Uterus (tissue), 4 donors: ENCODE data around the gene UPK1A. TPM values are rescaled to one million over a fixed set of nuclear protein-coding genes. Genes with fewer than 3 reads are reported as not detected.

Experiments used
- DNase-seq, 2 donors: peaks; one replicate each; pipeline ENCODE4 v3.0.0-alpha.2; 2019 to 2020
- H3K27ac ChIP-seq, 2 donors: fragments of 200-600 bp; sonication (generic); 1 replicate in 1 of 2; 2 replicates in 1 of 2; pipeline ENCODE4 v1.5.1; 2016 to 2018
- H3K27me3 ChIP-seq, 2 donors: fragments of 200-600 bp; sonication (generic); one replicate each; pipeline ENCODE4 v1.5.1; 2018 to 2019; ENCODE audit warnings: control low read depth in 1 of 2
- H3K36me3 ChIP-seq, 2 donors: fragments of 200-600 bp; sonication (generic); one replicate each; pipeline ENCODE4 v1.5.1; 2019; ENCODE audit warnings: control low read depth in 1 of 2
- H3K4me1 ChIP-seq, 2 donors: fragments of 200-600 bp; sonication (generic); one replicate each; pipeline ENCODE4 v1.5.1; 2018 to 2019; ENCODE audit warnings: control low read depth in 1 of 2
- H3K4me3 ChIP-seq, 2 donors: fragments of 200-600 bp; sonication (generic); 1 replicate in 1 of 2; 2 replicates in 1 of 2; pipeline ENCODE4 v1.5.1; 2018 to 2019; ENCODE audit warnings: mild to moderate bottlenecking in 1 of 2
- H3K9me3 ChIP-seq, 2 donors: fragments of 200-600 bp; sonication (generic); one replicate each; pipeline ENCODE4 v1.5.1; 2019; ENCODE audit warnings: control low read depth in 1 of 2
- CTCF ChIP-seq, 4 experiments: fragments of 200-600 bp in 2 of 4; fragments of 450-650 bp in 2 of 4; sonication (generic) in 2 of 4; IDR thresholded peaks; one replicate each; pipeline ENCODE4 v1.5.1; 2016 to 2019; ENCODE audit warnings: antibody characterized with exemption in 4 of 4, mild to moderate bottlenecking in 2 of 4, moderate library complexity in 1 of 4
- POLR2A ChIP-seq, 2 donors: fragments of 450-650 bp; IDR thresholded peaks; one replicate each; pipeline ENCODE4 v1.6.1; 2016; ENCODE audit warnings: antibody characterized with exemption in 2 of 2, mild to moderate bottlenecking in 1 of 2, moderate library complexity in 1 of 2
- intact Hi-C: fragments of 100-400 bp; cut with DNase I; formaldehyde crosslinking; loops from one replicate; pipeline ENCODE4 v1.15.1; 2023; ENCODE audit warnings: low total_unique reads
- total RNA-seq, 4 donors: library from RNA; depleted of rRNA in 3 of 4; stranded (reverse); fragments of >200 nt in 3 of 4; gene quantifications; one replicate each; pipeline versions ENCODE4 v1.1.0 to v1.2.4, GENCODE V29; 2014 to 2023
- donor health status: DM: yes; HTN: yes; CAD: no.

The UPK1A gene
- total RNA-seq, 4 donors from 2014 or later = 0.91 TPM; not detected in 3

GRCh38 chr19:35724560-35724959 is 58.2 kb downstream of the UPK1A start:
- H3K27ac ChIP-seq = no peak overlapping the region
- no peak for DNase-seq
- H3K9me3 ChIP-seq = no peaks in the 10 kb centered on the region
- H3K27me3 ChIP-seq = no peaks in the 10 kb centered on the region
- H3K4me1 ChIP-seq = no peaks in the 10 kb centered on the region
- no peak for TF ChIP-seq POLR2A (IDR thresholded peaks at IDR 0.05)
- TF ChIP-seq CTCF (IDR thresholded peaks at IDR 0.05) = no peak
- H3K4me3 ChIP-seq = no peak overlapping the region
- H3K36me3 ChIP-seq = no peaks in the 10 kb centered on the region
- intact Hi-C loops = no loop called here

GRCh38 chr19:35725216-35725861 is 59.0 kb downstream of the UPK1A start:
- H3K36me3 ChIP-seq = no peaks in the 10 kb centered on the region
- H3K4me1 ChIP-seq = no peaks in the 10 kb centered on the region
- intact Hi-C loops = no loop called here
- no peaks in the 10 kb centered on the region for H3K9me3 ChIP-seq
- no peak overlapping the region for H3K4me3 ChIP-seq
- H3K27me3 ChIP-seq = no peaks in the 10 kb centered on the region
- TF ChIP-seq POLR2A (IDR thresholded peaks at IDR 0.05) = no peak
- TF ChIP-seq CTCF (IDR thresholded peaks at IDR 0.05) = no peak
- no peak for DNase-seq
- H3K27ac ChIP-seq = no peak overlapping the region

- DNase-seq = no peak
- H3K27ac ChIP-seq = no peak overlapping the region
Measured at GRCh38 chr19:35727053-35727955, 61.0 kb downstream of the UPK1A start.

More at GRCh38 chr19:35727053-35727955, 61.0 kb downstream of the UPK1A start:
- TF ChIP-seq POLR2A (IDR thresholded peaks at IDR 0.05) (no peak), CTCF (IDR thresholded peaks at IDR 0.05) (no peak)
- Histone ChIP-seq H3K27me3 (no peaks in the 10 kb centered on the region), H3K4me3 (no peak overlapping the region), H3K4me1 (no peaks in the 10 kb centered on the region), H3K36me3 (no peaks in the 10 kb centered on the region), H3K9me3 (no peaks in the 10 kb centered on the region)
- intact Hi-C loops = no loop called here

Other genes starting within 250 kb of the UPK1A start
- gene FFAR2, start 218.3 kb upstream of the UPK1A start, total RNA-seq = under 1 TPM in 2 of 4 donors, not detected in 2; 0.21 TPM
- gene KRTDAP, start 176.1 kb upstream of the UPK1A start, total RNA-seq = not detected
- 10 to 100 TPM in 3 of 4 donors, 1 to 10 TPM in 1; 4.4 to 73.7 (median 39.5) TPM for gene DMKN, start 152.9 kb upstream of the UPK1A start, total RNA-seq
- gene SBSN, start 138.2 kb upstream of the UPK1A start, total RNA-seq = under 1 TPM in 1 of 4 donors, not detected in 3; 0.37 TPM
- not detected for gene GAPDHS, start 133.1 kb upstream of the UPK1A start, total RNA-seq
- gene TMEM147, start 120.9 kb upstream of the UPK1A start, total RNA-seq = 100 to 1,000 TPM in 1 of 4 donors, 10 to 100 TPM in 3; 34.6 to 111 (median 50.0) TPM
- gene ATP4A, start 102.9 kb upstream of the UPK1A start, total RNA-seq = under 1 TPM in 1 of 4 donors, not detected in 3; 0.14 TPM
- not detected for gene PMIS2, start 80.3 kb upstream of the UPK1A start, total RNA-seq
- gene HAUS5, start 53.8 kb upstream of the UPK1A start, total RNA-seq = 10 to 100 TPM in 3 of 4 donors, 1 to 10 TPM in 1; 6.1 to 37.9 (median 17.7) TPM
- gene RBM42, start 37.5 kb upstream of the UPK1A start, total RNA-seq = 10 to 100 TPM; 23.8 to 60.0 (median 31.5) TPM
- 1 to 10 TPM in 1 of 4 donors, under 1 TPM in 1, not detected in 2; 0.48 to 1.6 TPM for gene ETV2, start 24.8 kb upstream of the UPK1A start, total RNA-seq
- gene COX6B1, start 18.2 kb upstream of the UPK1A start, total RNA-seq = 100 to 1,000 TPM in 3 of 4 donors, 10 to 100 TPM in 1; 47.4 to 344 (median 208) TPM
- gene ZBTB32, start 38.0 kb downstream of the UPK1A start, total RNA-seq = not detected
- 10 to 100 TPM in 3 of 4 donors, 1 to 10 TPM in 1; 5.0 to 60.8 (median 16.8) TPM for gene KMT2B, start 51.5 kb downstream of the UPK1A start, total RNA-seq
- 1 to 10 TPM in 3 of 4 donors, under 1 TPM in 1; 0.77 to 5.3 (median 2.2) TPM for gene IGFLR1, start 75.9 kb downstream of the UPK1A start, total RNA-seq
- gene U2AF1L4, start 78.9 kb downstream of the UPK1A start, total RNA-seq = 100 to 1,000 TPM in 1 of 4 donors, 10 to 100 TPM in 2, 1 to 10 TPM in 1; 6.5 to 116 (median 19.5) TPM
- 10 to 100 TPM in 3 of 4 donors, 1 to 10 TPM in 1; 5.3 to 37.3 (median 18.8) TPM for gene PSENEN, start 79.1 kb downstream of the UPK1A start, total RNA-seq
- gene LIN37, start 82.1 kb downstream of the UPK1A start, total RNA-seq = 10 to 100 TPM in 3 of 4 donors, 1 to 10 TPM in 1; 6.8 to 31.6 (median 16.9) TPM
- 100 to 1,000 TPM in 3 of 4 donors, 10 to 100 TPM in 1; 24.5 to 217 (median 134) TPM for gene HSPB6, start 90.5 kb downstream of the UPK1A start, total RNA-seq
- gene PROSER3, start 91.7 kb downstream of the UPK1A start, total RNA-seq = 10 to 100 TPM in 1 of 4 donors, 1 to 10 TPM in 3; 1.0 to 52.6 (median 4.1) TPM
- 10 to 100 TPM in 2 of 4 donors, 1 to 10 TPM in 1, under 1 TPM in 1; 0.26 to 43.4 (median 8.9) TPM for gene ARHGAP33, start 109.0 kb downstream of the UPK1A start, total RNA-seq
- gene PRODH2, start 146.3 kb downstream of the UPK1A start, total RNA-seq = not detected
- under 1 TPM in 1 of 4 donors, not detected in 3; 0.14 TPM for gene NPHS1, start 186.0 kb downstream of the UPK1A start, total RNA-seq
- gene KIRREL2, start 190.4 kb downstream of the UPK1A start, total RNA-seq = 1 to 10 TPM in 1 of 4 donors, under 1 TPM in 1, not detected in 2; 0.55 to 2.8 TPM
- gene APLP1, start 202.1 kb downstream of the UPK1A start, total RNA-seq = 10 to 100 TPM in 1 of 4 donors, 1 to 10 TPM in 1, not detected in 2; 6.1 to 16.2 TPM
- 10 to 100 TPM in 2 of 4 donors, 1 to 10 TPM in 2; 4.4 to 18.2 (median 9.5) TPM for gene NFKBID, start 234.0 kb downstream of the UPK1A start, total RNA-seq
- gene HCST, start 236.0 kb downstream of the UPK1A start, total RNA-seq = 10 to 100 TPM in 1 of 4 donors, 1 to 10 TPM in 2, not detected in 1; 1.6 to 47.1 (median 4.5) TPM
- 10 to 100 TPM in 3 of 4 donors, 1 to 10 TPM in 1; 1.3 to 25.0 (median 14.9) TPM for gene TYROBP, start 241.8 kb downstream of the UPK1A start, total RNA-seq